NCI-H446 treated with DMSO at 0.1 percent for 48 hours (cell line): ENCODE results near the gene BTBD2.
"Not testable (repeated sequence)": the region's sequence is repeated elsewhere in the genome, so short reads cannot be mapped to it uniquely, and the experiment has no call there.

Source experiments
- DNase-seq: peaks from one replicate; lab custom pipeline; 2025; lab: John Stamatoyannopoulos, UW

The BTBD2 gene

GRCh38 chr19:2014131-2014571 lies 1.4 kb downstream of the BTBD2 start:
- no peak for DNase-seq

GRCh38 chr19:2013683-2013961 lies 1.9 kb downstream of the BTBD2 start:
- no peak for DNase-seq

DNA sequence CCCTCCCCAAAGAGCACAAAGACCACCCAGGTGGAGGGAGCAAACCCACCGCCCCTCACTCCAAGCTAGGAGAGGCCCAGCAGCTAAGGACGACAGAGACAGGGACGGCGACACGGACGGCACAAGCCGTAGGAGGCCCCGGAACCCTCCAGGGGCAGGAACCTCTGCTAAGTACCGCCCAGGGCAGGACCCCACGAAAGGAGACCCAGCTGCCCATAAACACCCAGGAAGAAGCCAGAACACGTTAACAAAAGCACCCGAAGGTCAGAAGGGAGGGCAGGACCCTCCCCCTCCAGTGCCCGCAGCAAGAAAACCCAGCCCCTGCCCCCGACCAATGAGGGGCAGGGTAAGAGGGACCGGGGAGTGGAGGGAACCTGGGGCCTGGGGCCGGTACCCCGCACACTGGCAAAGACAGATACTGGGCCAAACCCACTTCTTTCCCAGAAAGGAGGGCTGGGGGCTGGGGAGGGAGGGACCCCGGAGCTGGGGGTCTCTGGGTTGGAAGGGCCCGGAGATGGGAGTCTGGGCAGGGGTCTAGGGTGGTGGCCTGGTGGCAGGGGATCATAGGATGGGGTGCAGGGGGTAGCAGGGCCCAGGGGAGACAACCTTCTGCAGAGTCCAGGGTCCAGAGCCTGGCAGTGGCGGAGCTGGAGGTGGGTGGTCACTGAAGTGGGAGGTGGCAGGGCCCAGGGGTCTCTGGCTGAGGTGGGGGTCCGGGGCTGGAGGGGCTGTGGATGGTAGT lies 2.4 kb downstream of the BTBD2 start:
- DNase-seq, result no peak

GRCh38 chr19:2011169-2011568 lies 4.3 kb downstream of the BTBD2 start:
- DNase-seq, result no peak

DNA sequence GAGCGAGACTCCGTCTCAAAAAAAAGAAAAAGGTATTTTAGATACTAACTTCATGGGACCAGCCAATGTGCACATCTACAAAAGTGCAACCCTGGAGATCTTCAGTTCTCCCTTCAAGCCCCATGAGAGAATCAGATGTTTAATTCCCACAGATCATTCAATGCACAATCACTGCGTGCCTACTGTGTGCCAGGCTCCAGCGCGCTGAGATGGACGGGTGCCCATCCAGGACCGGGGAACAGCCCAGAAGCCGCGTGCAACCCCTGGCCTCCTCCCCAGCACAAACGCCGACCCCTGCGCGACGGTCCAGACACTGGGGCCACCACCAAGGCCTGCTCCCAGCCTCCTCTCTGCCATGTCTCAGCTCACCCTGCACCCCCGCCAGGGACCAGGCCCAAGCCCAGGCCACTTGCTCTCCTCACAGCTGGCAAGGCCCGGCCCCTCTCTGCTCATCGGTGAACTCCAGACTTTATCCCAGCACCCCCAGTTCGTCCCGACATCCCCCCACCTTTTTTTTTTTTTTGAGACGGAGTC lies 5.3 kb downstream of the BTBD2 start:
- DNase-seq, result no peak

- DNase-seq, result no peak
Observed at GRCh38 chr19:2003874-2004273, 11.6 kb downstream of the BTBD2 start.

DNA sequence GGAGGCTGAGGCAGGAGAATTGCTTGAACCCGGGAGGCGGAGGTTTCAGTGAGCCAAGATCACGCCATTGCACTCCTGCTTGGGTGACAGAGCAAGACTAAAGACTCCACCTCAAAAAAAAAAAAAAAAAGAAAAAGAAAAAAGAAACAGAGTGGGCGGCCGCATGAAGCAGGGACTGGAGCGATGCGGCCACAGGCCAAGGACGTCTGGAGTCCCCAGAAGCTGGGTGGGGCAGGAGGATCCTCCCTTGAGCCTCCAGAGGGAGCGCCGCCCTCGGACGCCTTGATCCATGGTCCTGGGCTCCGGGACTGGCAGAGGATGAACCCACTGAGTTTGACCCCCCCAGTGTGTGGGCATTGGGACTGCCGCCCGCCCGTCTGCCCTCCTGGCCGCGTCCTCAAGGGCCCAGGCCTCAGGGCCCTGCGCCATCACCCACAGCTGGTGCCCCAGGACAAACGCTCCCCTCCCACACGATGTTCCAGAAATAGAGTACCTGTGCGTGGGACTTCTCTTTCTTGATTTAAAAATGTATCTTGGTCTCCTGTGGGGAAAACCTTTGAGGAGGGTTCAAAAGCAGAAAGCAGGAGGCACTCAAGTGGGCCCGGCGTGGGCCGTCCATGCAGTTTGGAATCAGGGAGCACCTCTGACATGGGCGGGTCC lies 15.5 kb downstream of the BTBD2 start:
- DNase-seq, result no peak

- DNase-seq, result no peak
Observed at GRCh38 chr19:1998712-1999708, 16.5 kb downstream of the BTBD2 start.

GRCh38 chr19:1997353-1998233 lies 17.9 kb downstream of the BTBD2 start:
- DNase-seq, result no peak

DNA sequence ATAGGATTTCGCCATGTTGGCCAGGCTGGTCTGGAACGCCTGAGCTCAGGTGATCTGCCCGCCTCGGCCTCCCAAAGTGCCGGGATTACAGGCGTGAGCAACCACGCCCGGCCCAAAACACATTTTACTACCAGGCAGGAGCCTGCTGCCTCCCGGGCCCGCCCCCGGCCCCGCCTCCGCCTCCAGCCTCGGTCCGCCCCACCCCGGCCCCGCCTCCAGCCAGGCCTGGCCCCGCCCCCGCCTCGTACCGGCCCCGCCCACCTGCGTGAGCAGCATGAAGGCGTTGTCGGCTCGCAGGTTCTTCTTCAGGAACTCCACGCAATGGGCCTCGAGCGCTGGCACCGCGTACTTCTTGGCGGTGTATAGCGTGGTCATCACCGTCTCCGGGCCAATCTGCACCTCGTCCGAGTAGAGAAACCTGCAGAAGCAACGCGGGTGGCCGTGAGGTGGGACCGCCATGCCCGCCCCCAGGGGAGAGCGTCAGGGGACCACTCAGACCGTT lies 22.7 kb downstream of the BTBD2 start:
- DNase-seq, result no peak

- no peak for DNase-seq
Observed at GRCh38 chr19:1991018-1991913, 24.2 kb downstream of the BTBD2 start.

GRCh38 chr19:1990230-1991017 lies 25.1 kb downstream of the BTBD2 start:
- DNase-seq, result no peak

DNA sequence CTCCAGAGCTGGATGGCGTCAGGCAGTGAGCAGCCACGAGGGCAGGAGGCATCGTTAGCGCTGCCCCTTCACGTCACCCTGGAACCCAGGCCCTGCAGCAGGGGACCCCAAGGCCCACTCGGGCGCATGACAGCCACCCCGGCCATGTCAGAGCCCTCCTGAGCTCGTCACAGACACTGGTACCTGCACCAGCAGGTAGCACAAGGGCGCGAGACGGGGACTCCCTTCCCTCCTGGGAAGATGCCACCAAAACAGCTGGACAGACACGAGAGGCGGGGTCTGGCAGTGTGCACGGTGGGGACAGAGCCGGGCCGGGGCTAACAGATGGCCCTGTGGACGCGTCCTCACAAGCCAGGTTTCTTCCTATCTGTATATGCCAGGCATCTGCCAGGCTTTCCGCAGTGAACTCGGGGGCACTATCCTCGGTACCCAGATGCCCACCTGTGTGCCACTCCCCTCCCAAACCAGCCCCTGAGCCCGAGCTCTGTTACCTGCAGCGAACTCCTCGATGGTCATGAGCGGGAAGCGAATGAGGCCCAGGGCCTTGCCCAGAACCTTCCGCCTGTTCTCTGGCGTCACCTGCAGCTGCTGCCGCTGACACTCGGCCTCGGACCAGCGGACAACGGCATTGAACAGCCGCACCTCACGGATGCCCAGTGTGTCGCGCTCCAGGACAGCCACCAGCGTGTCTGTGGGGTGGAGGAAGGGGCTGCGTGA lies 25.8 kb downstream of the BTBD2 start:
- DNase-seq, result no peak

GRCh38 chr19:1988464-1988863 lies 27.1 kb downstream of the BTBD2 start:
- DNase-seq, result not testable (repeated sequence)

GRCh38 chr19:1987197-1988187 lies 28.0 kb downstream of the BTBD2 start:
- no peak for DNase-seq

DNA sequence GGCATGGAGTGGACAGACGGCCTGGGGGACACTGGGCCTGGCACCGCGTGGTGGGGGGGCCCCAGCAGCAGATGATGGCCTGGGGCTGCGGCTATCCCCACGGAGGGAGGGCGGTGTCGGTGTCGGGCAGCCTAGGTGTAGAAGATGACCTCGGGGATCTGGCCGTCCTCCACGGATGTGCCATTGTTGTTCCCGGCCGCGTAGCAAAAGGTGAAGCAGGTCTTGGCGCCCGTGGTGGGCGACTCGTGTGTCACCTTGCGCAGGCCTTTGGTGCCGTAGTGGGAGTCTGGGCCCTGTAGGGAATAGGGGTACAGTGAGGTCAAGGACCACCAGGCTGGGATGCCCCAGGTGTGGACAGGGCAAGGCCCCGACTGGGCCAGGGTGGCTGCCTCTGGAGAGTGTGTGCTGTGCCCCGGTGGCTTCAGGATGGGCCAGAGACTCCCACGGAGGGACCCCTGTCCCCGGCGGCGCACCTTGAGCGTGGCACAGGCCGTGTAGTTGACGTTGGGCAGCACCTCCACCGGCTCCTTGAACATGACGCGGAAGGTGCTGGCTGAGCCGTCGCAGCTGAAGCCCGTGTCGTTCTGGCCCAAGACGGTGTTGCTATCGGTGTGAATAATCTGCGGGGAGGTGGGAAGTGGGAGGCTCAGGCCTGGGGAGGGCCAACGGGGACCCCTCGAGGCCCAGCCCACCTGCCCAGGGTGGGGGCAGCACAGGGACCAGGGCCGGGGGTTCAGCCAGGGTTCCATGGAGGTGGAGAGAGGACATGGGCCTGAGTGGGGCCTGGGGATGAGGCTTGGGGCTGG lies 29.0 kb downstream of the BTBD2 start:
- DNase-seq, result no peak
